NCI-H1105 (cell line): ENCODE data around the gene ZBTB7C.

Experiments
- DNase-seq: peaks from one replicate; lab custom pipeline; 2025; lab: John Stamatoyannopoulos, UW

Gene ZBTB7C

DNA sequence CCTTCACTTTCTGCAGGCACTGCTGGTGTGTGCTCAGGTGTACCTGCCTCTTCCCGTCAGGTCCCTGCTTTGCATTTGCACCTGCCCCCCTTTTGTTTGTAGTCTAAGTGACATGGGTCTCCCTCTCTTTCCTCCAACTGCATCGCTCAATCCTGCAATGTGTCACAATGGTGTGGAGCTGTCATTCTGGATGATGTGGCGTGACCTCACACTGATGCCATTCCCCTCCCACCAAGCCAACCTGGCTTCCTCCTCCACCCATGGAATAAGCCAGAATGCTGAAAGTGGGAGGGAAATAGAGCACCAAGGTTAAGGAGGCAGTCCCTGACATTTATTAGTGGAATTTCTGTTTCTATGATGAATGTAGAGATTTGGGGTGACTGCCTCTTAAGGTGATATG lies 156.7 kb downstream of the ZBTB7C start:
- DNase-seq = no peak

- no peak for DNase-seq
Measured at GRCh38 chr18:48250918-48251317, 158.3 kb downstream of the ZBTB7C start.

GRCh38 chr18:48250362-48250907 lies 158.7 kb downstream of the ZBTB7C start:
- no peak for DNase-seq

DNA sequence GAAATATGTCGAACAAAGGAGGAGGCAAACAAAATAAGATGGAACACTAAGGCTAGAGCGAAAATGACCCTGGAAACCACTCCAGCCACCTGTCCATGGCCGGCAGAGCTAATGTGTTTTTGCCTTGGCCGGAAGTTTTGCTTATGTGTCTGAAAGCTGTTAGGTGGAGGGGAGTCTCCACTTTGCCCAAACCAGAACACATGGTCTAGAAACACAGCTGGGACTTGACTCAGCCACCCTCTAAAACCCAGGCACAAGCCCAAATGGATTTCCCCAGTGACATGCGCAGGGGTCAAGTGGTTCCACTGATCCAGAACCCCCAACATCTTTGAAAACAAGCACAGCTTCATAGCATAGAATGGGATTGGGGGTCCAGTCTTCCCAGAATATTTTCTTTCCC lies 159.3 kb downstream of the ZBTB7C start:
- DNase-seq = no peak

- no peak for DNase-seq
Measured at GRCh38 chr18:48244530-48244929, 164.7 kb downstream of the ZBTB7C start.

- DNase-seq = no peak
Measured at GRCh38 chr18:48238636-48239035, 170.5 kb downstream of the ZBTB7C start.

DNA sequence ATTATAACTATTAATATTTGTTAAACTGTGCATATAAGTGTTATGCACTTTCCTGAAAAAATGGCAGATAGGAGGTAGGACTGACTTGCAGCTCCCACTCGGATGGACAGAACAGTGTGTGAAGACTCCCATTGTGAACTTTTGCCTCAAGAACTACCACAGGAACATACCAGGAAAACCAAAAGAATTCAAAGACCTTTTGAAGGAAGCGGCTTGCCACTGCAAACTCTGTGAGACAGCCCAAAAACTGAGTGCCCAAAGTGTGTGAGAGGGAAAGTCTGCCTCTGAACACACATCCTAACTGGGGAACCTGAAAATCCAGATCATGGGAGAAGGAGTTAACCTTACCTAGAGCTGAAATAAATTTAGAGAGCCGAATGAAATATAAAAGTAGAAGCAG lies 171.0 kb downstream of the ZBTB7C start:
- no peak for DNase-seq

GRCh38 chr18:48236822-48237221 lies 172.4 kb downstream of the ZBTB7C start:
- DNase-seq = no peak

GRCh38 chr18:48230467-48231113 lies 178.6 kb downstream of the ZBTB7C start:
- peak; percentile 75 for DNase-seq

GRCh38 chr18:48229552-48229981 lies 179.6 kb downstream of the ZBTB7C start:
- DNase-seq = peak; percentile 76

- DNase-seq = no peak
Measured at GRCh38 chr18:48228841-48229240, 180.3 kb downstream of the ZBTB7C start.

DNA sequence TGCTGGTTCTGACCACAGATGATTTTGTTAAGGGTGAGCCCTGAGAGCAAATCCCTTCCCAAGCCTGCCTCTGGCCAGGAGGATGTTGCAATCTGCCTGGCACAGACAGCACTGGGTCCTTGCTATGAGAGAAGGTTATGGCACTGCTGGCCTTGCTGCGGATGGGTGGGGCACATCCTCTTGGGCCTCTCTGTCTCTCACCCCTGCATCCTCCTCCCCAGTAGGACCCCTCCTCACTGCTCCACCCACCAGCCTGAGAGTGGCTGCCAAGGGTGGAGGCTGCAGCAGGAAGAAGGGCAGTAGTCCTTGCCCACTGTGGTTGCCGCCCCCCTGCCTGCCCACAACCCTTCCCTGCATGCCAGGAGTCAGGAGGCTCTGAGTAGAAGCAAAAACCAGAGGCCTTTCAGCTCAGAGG lies 180.9 kb downstream of the ZBTB7C start:
- no peak for DNase-seq

GRCh38 chr18:48227206-48227605 lies 182.0 kb downstream of the ZBTB7C start:
- DNase-seq = no peak

DNA sequence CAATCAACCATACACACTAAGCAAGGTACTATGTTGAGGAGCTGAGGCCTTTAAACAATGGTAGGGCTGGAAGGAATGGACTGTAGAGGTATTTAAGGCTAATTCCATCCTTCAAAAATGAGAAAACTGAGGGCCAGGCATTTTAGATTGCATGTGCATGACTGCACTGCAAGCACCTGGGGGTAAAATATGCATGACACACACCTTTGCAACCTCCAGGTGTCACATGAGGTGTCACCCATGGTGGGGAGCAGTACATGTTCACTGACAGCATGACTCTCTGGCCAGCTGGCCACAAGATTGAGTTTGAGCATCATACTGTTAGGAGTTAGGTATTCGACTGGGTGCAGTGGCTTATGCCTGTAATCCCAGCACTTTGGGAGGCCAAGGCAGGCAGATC lies 182.8 kb downstream of the ZBTB7C start:
- no peak for DNase-seq

- peak; percentile 95 for DNase-seq
Measured at GRCh38 chr18:48222118-48222517, 187.1 kb downstream of the ZBTB7C start.

GRCh38 chr18:48219810-48220499 lies 189.2 kb downstream of the ZBTB7C start:
- no peak for DNase-seq

DNA sequence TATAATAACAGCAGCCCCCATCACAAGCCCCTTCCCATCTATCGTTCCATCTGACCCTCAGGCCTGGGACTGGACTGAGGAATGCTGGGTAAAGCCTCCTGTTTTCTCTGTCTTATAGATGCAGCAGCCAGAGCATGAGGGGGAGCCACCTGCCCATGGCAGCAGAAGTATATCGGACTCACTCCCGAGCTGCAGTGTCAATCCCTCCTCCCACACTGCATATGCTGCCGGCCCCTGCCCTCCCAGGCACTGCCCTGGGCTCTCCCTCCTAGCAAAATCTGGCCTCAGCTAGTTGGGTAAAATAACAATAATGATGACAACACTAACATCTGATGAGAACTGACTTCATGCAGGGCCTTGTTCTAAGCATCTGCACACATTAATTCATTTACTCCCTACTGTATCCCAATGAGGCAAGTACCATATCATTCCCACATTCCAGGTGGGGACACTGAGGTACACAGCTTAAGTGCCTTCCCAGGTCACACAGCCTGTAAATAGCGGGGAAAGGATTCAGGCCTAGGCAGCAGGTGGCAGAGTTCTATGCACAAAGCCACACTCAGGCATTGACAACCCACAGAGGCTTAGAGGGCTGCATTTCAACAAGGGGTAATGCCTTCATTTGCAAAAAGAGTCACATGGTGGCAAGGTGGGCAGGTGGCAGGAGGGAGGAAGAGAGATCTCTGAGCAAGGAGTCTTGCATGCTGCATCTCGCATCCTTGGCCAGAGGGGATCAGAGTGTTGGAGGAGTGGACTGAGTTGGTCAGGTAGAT lies 190.0 kb downstream of the ZBTB7C start:
- no peak for DNase-seq

DNA sequence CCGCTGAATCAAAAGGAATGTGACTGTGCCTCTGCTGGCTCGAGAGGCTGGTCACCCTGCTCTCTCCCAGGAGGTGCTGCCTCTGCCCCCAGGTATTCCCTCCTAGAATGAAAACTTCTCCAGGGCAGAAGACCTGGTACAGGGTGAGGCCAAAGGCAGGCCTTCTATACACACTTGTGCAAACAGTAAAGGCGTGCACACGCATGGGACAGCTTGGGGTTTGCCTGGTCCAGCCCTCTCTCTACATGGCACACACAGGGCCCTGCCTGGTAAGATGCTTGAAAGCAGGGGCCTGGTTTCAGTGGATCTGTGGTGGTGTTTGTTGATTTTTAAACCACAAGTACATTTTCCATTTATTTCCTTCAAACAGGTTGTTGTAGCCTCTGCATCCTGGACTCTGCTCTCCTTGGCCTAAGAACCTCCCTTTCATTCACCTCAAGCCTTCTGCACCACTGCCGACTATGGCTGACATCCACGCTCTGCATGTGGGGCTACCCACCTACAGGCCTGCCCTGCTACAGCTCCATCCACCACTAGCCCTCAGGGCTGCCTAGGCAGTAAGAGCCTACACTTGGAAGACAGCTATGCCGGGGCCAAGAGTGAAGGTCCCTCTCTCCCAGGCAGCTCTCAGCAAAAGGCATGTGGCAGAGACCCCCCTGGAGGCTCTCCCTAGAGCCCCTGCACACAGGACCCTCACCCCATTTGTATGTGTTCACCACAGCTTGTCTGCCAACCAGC lies 190.7 kb downstream of the ZBTB7C start:
- DNase-seq = no peak

GRCh38 chr18:48217258-48218250 lies 191.6 kb downstream of the ZBTB7C start:
- no peak for DNase-seq

GRCh38 chr18:48216639-48217257 lies 192.4 kb downstream of the ZBTB7C start:
- DNase-seq = no peak
